ENCODE results near the gene PPP6R2.

DNA sequence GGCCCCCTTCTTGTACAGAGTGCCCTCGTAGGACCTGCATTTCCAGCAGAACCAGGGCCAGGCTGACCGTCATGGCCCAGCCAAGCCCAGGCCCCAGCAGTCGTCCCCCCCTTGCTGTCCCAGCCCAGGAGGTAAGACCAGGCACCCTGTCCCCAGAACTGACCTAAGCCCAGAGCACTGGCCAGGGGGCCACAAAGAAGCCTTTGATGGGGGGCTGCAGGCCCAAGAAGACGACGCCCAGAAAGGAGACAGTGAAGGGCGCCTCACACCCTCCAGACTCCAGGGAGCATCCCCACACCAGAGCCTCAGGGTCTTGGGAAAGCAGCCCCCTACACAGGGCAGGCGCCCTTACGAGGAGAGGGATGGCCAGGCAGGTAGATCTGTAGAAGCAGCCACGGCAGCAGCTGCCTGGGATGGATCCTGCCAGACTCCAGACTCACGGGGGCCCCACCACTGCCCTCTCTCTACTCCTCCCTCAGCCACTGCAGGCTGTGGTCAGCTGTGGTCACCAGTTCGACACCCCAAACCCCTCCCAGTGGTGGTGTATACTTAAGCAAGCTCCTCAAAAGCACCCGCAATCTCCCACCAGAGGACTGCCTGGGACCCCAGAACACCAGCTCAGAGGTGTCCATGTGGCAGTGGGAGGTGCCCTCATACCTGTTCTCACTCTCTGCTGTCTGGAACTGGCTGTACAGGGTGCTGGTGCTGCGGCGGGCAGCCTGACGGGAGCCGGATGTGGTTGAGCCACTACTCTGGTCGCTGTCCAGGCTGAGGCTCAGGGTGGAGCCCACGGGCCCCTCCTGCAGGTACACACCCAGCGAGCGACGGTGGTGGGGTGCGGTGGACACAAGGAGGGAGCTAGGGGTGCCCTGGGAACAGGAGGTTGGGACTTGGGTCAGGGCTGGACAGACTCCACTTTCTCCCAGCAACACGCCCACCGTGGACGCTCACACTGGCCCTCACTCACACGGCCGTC lies 104.7 kb downstream of the PPP6R2 start:
- TF ChIP-seq, protein P1, sequence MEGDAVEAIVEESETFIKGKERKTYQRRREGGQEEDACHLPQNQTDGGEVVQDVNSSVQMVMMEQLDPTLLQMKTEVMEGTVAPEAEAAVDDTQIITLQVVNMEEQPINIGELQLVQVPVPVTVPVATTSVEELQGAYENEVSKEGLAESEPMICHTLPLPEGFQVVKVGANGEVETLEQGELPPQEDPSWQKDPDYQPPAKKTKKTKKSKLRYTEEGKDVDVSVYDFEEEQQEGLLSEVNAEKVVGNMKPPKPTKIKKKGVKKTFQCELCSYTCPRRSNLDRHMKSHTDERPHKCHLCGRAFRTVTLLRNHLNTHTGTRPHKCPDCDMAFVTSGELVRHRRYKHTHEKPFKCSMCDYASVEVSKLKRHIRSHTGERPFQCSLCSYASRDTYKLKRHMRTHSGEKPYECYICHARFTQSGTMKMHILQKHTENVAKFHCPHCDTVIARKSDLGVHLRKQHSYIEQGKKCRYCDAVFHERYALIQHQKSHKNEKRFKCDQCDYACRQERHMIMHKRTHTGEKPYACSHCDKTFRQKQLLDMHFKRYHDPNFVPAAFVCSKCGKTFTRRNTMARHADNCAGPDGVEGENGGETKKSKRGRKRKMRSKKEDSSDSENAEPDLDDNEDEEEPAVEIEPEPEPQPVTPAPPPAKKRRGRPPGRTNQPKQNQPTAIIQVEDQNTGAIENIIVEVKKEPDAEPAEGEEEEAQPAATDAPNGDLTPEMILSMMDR (conservative IDR thresholded peaks at IDR 0.05 in 1 of 2, IDR thresholded peaks at IDR 0.05 in 1 of 2; ENCODE audit: low read depth in 1 of 2, low read length in 2 of 2), result no peak
- no peak for TF ChIP-seq EZH2 (IDR thresholded peaks at IDR 0.05; ENCODE audit: low read length, missing control alignments)
